Tibial nerve (tissue), 4 donors: ENCODE measurements around the gene GAL3ST2. TPM values are rescaled to one million over a fixed set of nuclear protein-coding genes. Genes with fewer than 3 reads are reported as not detected.
"Not testable (repeated sequence)": the region's sequence is repeated elsewhere in the genome, so short reads cannot be mapped to it uniquely, and the experiment has no call there.

Experiments used
- DNase-seq, 2 donors: peaks; one replicate each; pipeline ENCODE4 v3.0.0-alpha.2; 2019; ENCODE audit warnings: low spot score in 2 of 2
- H3K27ac ChIP-seq, 4 donors: fragments of 200-600 bp; sonication (generic) in 3 of 4; one replicate each; pipeline ENCODE4 v1.5.1; 2017 to 2019; ENCODE audit warnings: mild to moderate bottlenecking in 1 of 4
- H3K27me3 ChIP-seq, 2 donors: fragments of 200-600 bp; sonication (generic) in 1 of 2; one replicate each; pipeline versions ENCODE4 v1.5.1 to v1.6.0; 2017 to 2019
- H3K36me3 ChIP-seq, 3 donors: fragments of 200-600 bp; sonication (generic); one replicate each; pipeline ENCODE4 v1.5.1; 2018 to 2019
- H3K4me1 ChIP-seq, 4 donors: fragments of 200-600 bp; sonication (generic) in 3 of 4; one replicate each; pipeline ENCODE4 v1.5.1; 2017 to 2019
- H3K4me3 ChIP-seq, 4 donors: fragments of 200-600 bp; sonication (generic) in 3 of 4; one replicate each; pipeline ENCODE4 v1.5.1; 2017 to 2019; ENCODE audit warnings: mild to moderate bottlenecking in 1 of 4, moderate library complexity in 1 of 4
- H3K9me3 ChIP-seq, 4 donors: fragments of 200-600 bp; sonication (generic) in 3 of 4; one replicate each; pipeline ENCODE4 v1.5.1; 2017 to 2019
- CTCF ChIP-seq, 5 experiments: fragments of 200-600 bp in 3 of 5; fragments of 450-650 bp in 2 of 5; sonication (generic) in 3 of 5; IDR thresholded peaks; one replicate each; pipeline ENCODE4 v1.5.1; 2016 to 2019; ENCODE audit warnings: antibody characterized with exemption in 5 of 5, mild to moderate bottlenecking in 3 of 5, moderate library complexity in 2 of 5
- EP300 ChIP-seq, 2 donors: sonication (generic); formaldehyde crosslinking; IDR thresholded peaks; one replicate each; pipeline ENCODE4 v1.6.1; 2017; ENCODE audit warnings: antibody characterized with exemption in 2 of 2, mild to moderate bottlenecking in 1 of 2
- POLR2A ChIP-seq, 2 donors: fragments of 450-650 bp; IDR thresholded peaks; one replicate each; pipeline ENCODE4 v1.6.1; 2017; ENCODE audit warnings: antibody characterized with exemption in 2 of 2, mild to moderate bottlenecking in 2 of 2, moderate library complexity in 2 of 2
- WGBS, 2 donors: methylation state at CpG; one replicate each; pipeline ENCODE4 v1.1.5; 2018; 5-methylcytosine and 5-hydroxymethylcytosine counted together
- total RNA-seq, 4 donors: library from RNA; depleted of rRNA; stranded (reverse); fragments of >200 nt; gene quantifications; one replicate each; pipeline ENCODE4 v1.1.0, GENCODE V29; 2016

GAL3ST2 gene
- total RNA-seq, 4 donors from 2014 or later: 0.21 to 3.9 (median 0.30) TPM; not detected in 1

- no peak overlapping the region for H3K27ac ChIP-seq
These were observed 56.6 kb downstream of the GAL3ST2 start for GRCh38 chr2:241833101-241833663.

GRCh38 chr2:241833756-241834526 is 57.3 kb downstream of the GAL3ST2 start:
- not testable (repeated sequence) for H3K27ac ChIP-seq, H3K4me1 ChIP-seq, H3K9me3 ChIP-seq, H3K4me3 ChIP-seq, H3K36me3 ChIP-seq, DNase-seq, H3K27me3 ChIP-seq
- WGBS, 2 donors: 81 to 83% methylated on average over 27 to 28 of the region's 28 CpGs

More at GRCh38 chr2:241833101-241833663, 56.6 kb downstream of the GAL3ST2 start:
- Histone ChIP-seq H3K9me3 (peaks cover 0 to 2% (median under 1%) of the 10 kb centered on the region in 4 donors), H3K4me3 (no peak overlapping the region), H3K27me3 (peaks cover 0 to 10% of the 10 kb centered on the region in 2 donors), H3K36me3 (no peaks in the 10 kb centered on the region), H3K4me1 (peaks cover 0 to 6% (median 0%) of the 10 kb centered on the region in 4 donors)
- 26 to 35% methylated on average over 13 of the region's 13 CpGs for WGBS, 2 donors
- no peak for DNase-seq
- no peak for TF ChIP-seq EP300 (IDR thresholded peaks at IDR 0.05)
- no peak for TF ChIP-seq POLR2A (IDR thresholded peaks at IDR 0.05)
- no peak for TF ChIP-seq CTCF (IDR thresholded peaks at IDR 0.05)

GRCh38 chr2:241834527-241835210 is 58.0 kb downstream of the GAL3ST2 start:
- Histone ChIP-seq H3K36me3 (no peaks in the 10 kb centered on the region), H3K27me3 (peaks cover 0 to 10% of the 10 kb centered on the region in 2 donors), H3K4me1 (peaks cover 0 to 6% (median 0%) of the 10 kb centered on the region in 4 donors), H3K27ac (no peak overlapping the region), H3K9me3 (peaks cover 0 to 2% (median 0%) of the 10 kb centered on the region in 4 donors), H3K4me3 (no peak overlapping the region)
- 91 to 92% methylated on average over 10 of the region's 10 CpGs for WGBS, 2 donors
- DNase-seq: peak in 1 of 2 donors; percentile 1
- no peak for TF ChIP-seq POLR2A (IDR thresholded peaks at IDR 0.05)
- no peak for TF ChIP-seq EP300 (IDR thresholded peaks at IDR 0.05)
- no peak for TF ChIP-seq CTCF (IDR thresholded peaks at IDR 0.05)

GRCh38 chr2:241835611-241836010 is 59.0 kb downstream of the GAL3ST2 start:
- no peak overlapping the region for H3K27ac ChIP-seq
- no peak overlapping the region for H3K4me3 ChIP-seq
- no peaks in the 10 kb centered on the region for H3K36me3 ChIP-seq
- H3K9me3 ChIP-seq: peaks cover 0 to 2% (median 0%) of the 10 kb centered on the region in 4 donors
- no peak for DNase-seq
- TF ChIP-seq EP300 (IDR thresholded peaks at IDR 0.05): no peak
- no peak for TF ChIP-seq POLR2A (IDR thresholded peaks at IDR 0.05)
- no peak for TF ChIP-seq CTCF (IDR thresholded peaks at IDR 0.05)
- H3K4me1 ChIP-seq: peaks cover 0 to 6% (median 0%) of the 10 kb centered on the region in 4 donors
- WGBS, 2 donors: 71 to 76% methylated on average over 4 of the region's 4 CpGs
- peaks cover 0 to 10% of the 10 kb centered on the region in 2 donors for H3K27me3 ChIP-seq

- H3K27ac ChIP-seq: no peak overlapping the region
- H3K4me3 ChIP-seq: no peak overlapping the region
- H3K9me3 ChIP-seq: peaks cover 0 to under 1% (median 0%) of the 10 kb centered on the region in 4 donors
- H3K36me3 ChIP-seq: no peaks in the 10 kb centered on the region
- DNase-seq: no peak
- 45 to 52% methylated on average over 6 of the region's 6 CpGs for WGBS, 2 donors
- peaks cover 0 to 10% of the 10 kb centered on the region in 2 donors for H3K27me3 ChIP-seq
- H3K4me1 ChIP-seq: peaks cover 0 to 6% (median 0%) of the 10 kb centered on the region in 4 donors
- TF ChIP-seq POLR2A (IDR thresholded peaks at IDR 0.05): no peak
- peak in 1 of 5 experiments; percentile 9 for TF ChIP-seq CTCF (IDR thresholded peaks at IDR 0.05)
- TF ChIP-seq EP300 (IDR thresholded peaks at IDR 0.05): no peak
These were observed 59.7 kb downstream of the GAL3ST2 start for GRCh38 chr2:241836292-241836691.
